HG02884 (cell line): ENCODE results near the gene UBE2O.

Experiments used
- ATAC-seq: cut with Tn5 transposase; IDR thresholded peaks from one replicate; pipeline ENCODE4 v1.9.1; 2021; ENCODE audit warnings: mild to moderate bottlenecking, moderate library complexity; ENCODE audit not compliant: unreplicated experiment

The UBE2O gene

GRCh38 chr17:76442341-76443338, 10.3 kb downstream of the UBE2O start:
- no peak for ATAC-seq

- no peak for ATAC-seq
These were observed 11.1 kb downstream of the UBE2O start for GRCh38 chr17:76441686-76442340.

- no peak for ATAC-seq
These were observed 12.1 kb downstream of the UBE2O start for GRCh38 chr17:76440751-76441362.

GRCh38 chr17:76439314-76439928, 13.5 kb downstream of the UBE2O start:
- ATAC-seq, result no peak

- ATAC-seq, result no peak
These were observed 14.0 kb downstream of the UBE2O start for GRCh38 chr17:76438906-76439305.

GRCh38 chr17:76437467-76438402, 15.2 kb downstream of the UBE2O start:
- ATAC-seq, result no peak

- ATAC-seq, result no peak
These were observed 17.2 kb downstream of the UBE2O start for GRCh38 chr17:76435751-76436150.

GRCh38 chr17:76434870-76435269, 18.1 kb downstream of the UBE2O start:
- ATAC-seq, result no peak

GRCh38 chr17:76433693-76434092, 19.3 kb downstream of the UBE2O start:
- no peak for ATAC-seq

- ATAC-seq, result no peak
These were observed 20.1 kb downstream of the UBE2O start for GRCh38 chr17:76432712-76433336.

GRCh38 chr17:76432004-76432403, 20.9 kb downstream of the UBE2O start:
- ATAC-seq, result no peak

GRCh38 chr17:76431509-76431908, 21.4 kb downstream of the UBE2O start:
- no peak for ATAC-seq

GRCh38 chr17:76428511-76428910, 24.4 kb downstream of the UBE2O start:
- no peak for ATAC-seq

- ATAC-seq, result no peak
These were observed 25.3 kb downstream of the UBE2O start for GRCh38 chr17:76427501-76428231.

- no peak for ATAC-seq
These were observed 26.1 kb downstream of the UBE2O start for GRCh38 chr17:76426853-76427252.

- no peak for ATAC-seq
These were observed 30.1 kb downstream of the UBE2O start for GRCh38 chr17:76422860-76423259.

- no peak for ATAC-seq
These were observed 30.5 kb downstream of the UBE2O start for GRCh38 chr17:76422406-76422805.

- ATAC-seq, result no peak
These were observed 31.9 kb downstream of the UBE2O start for GRCh38 chr17:76421044-76421407.
